Adipocyte (in vitro differentiated cells): ENCODE measurements around the gene TSPO.

Experiments
- DNase-seq: peaks from one replicate; pipeline ENCODE4 v3.0.0-alpha.2; 2015; ENCODE audit warnings: low read depth
- H3K27me3 ChIP-seq: replicated peaks from 2 replicates; pipeline ENCODE4 v1.7.0; 2013; ENCODE audit warnings: mild to moderate bottlenecking, low read length, moderate library complexity; ENCODE audit not compliant: control insufficient read depth, insufficient read depth
- H3K36me3 ChIP-seq: 2 replicates; pipeline ENCODE4 v1.7.0; 2013; ENCODE audit warnings: low read length, mild to moderate bottlenecking, moderate library complexity; ENCODE audit not compliant: control insufficient read depth, insufficient read depth, severe bottlenecking
- H3K4me1 ChIP-seq: 2 replicates; pipeline ENCODE4 v1.7.0; 2013; ENCODE audit warnings: mild to moderate bottlenecking, low read length, moderate library complexity; ENCODE audit not compliant: control insufficient read depth, insufficient read depth
- H3K4me3 ChIP-seq: 2 replicates; pipeline ENCODE4 v1.7.0; 2013; ENCODE audit warnings: mild to moderate bottlenecking, low read length, moderate library complexity
- H3K9ac ChIP-seq: 2 replicates; pipeline ENCODE4 v1.7.0; 2013; ENCODE audit warnings: mild to moderate bottlenecking, low read length, moderate library complexity
- H3K9me3 ChIP-seq: 2 replicates; pipeline ENCODE4 v1.7.0; 2013; ENCODE audit warnings: mild to moderate bottlenecking, low read length, moderate library complexity; ENCODE audit not compliant: control insufficient read depth

The TSPO gene

DNA sequence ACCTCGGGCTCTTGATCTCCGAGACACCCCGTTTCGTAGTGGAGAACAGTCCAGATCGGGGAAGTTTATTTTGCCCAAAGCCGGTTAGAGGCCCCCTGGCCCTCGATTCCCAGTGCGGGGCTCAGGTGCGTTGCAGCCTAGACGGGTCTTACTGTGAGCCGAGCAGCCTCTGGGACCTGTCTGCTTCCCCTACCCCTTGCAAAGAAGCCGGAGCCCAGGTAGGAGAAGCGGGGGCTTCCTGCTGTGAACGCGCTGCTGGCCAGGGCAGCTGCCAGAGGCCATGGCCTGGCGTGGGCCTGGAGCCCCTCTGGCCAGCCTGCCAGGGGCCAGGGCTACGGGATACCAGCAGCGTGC, 621 bp downstream of the TSPO start:
- H3K4me1 ChIP-seq, result peaks cover 22% of the 10 kb centered on the region
- H3K4me3 ChIP-seq, result peak overlapping the region; percentile 91
- H3K9me3 ChIP-seq, result no peaks in the 10 kb centered on the region
- H3K27me3 ChIP-seq, result no peaks in the 10 kb centered on the region
- H3K9ac ChIP-seq, result peak overlapping the region; percentile 96
- DNase-seq, result peak; percentile 7
- H3K36me3 ChIP-seq, result no peaks in the 10 kb centered on the region

DNA sequence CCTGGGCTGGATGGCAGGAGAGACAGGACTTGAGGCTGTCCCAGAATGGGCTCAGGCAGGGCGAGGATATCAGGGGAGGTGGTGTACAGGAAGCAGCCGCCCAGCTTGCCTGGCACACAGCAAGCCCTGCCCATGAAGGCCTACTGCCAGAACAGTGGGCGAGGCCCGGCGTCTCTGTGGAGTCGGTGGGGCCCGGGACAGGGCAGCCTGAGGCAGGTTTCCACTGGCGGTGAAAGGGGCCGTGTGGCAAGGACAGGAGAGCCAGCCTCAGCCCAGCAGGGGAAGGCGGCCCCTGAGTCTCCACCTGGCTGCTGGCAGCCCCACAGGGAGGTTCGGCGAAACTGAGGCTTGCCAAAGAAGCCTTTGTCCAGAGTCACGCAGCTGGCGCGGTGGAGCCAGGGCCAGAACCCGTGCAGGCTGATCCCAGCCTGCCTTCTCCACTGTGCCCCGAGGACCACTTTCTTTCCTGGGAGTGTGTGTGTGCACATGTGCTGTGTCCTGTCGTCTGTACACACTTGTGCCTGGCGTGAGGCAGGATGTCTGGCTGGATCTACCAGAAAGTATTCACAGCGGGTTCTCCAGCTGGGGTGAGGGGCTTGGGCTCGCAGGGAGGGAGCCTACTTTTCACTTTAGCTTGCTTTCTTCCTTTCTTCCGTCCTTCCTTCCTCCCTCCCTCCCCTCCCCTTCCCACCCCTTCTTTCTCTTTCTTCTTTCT, 1.2 kb downstream of the TSPO start:
- Histone ChIP-seq H3K36me3 (no peaks in the 10 kb centered on the region), H3K27me3 (no peaks in the 10 kb centered on the region), H3K9me3 (no peaks in the 10 kb centered on the region), H3K4me3 (peak overlapping the region; percentile 91), H3K4me1 (peaks cover 22% of the 10 kb centered on the region), H3K9ac (peak overlapping the region; percentile 96)
- peak; percentile 93 for DNase-seq

DNA sequence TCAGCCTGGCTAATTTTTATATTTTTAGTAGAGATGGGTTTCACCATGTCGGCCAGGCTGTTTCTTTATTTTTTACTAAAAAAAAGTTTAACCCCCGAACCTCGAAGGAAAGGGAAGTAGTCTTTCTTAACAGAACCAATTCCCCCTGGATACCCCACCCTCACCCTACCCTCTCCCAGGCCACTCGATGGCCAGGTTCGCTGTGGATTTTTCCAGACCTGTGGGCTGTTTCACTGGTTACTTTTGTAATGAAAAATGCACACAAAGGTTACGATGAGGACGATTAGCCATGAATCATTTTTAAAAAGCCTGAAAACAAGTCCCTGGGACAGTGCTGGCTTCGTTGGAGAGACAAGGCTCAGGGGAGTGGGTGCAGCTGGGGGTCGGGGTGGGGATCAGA, 2.5 kb downstream of the TSPO start:
- Histone ChIP-seq H3K9ac (peak overlapping the region; percentile 63), H3K36me3 (no peaks in the 10 kb centered on the region), H3K4me1 (peaks cover 36% of the 10 kb centered on the region), H3K9me3 (no peaks in the 10 kb centered on the region), H3K27me3 (no peaks in the 10 kb centered on the region), H3K4me3 (peak overlapping the region; percentile 64)
- DNase-seq, result peak; percentile 9

DNA sequence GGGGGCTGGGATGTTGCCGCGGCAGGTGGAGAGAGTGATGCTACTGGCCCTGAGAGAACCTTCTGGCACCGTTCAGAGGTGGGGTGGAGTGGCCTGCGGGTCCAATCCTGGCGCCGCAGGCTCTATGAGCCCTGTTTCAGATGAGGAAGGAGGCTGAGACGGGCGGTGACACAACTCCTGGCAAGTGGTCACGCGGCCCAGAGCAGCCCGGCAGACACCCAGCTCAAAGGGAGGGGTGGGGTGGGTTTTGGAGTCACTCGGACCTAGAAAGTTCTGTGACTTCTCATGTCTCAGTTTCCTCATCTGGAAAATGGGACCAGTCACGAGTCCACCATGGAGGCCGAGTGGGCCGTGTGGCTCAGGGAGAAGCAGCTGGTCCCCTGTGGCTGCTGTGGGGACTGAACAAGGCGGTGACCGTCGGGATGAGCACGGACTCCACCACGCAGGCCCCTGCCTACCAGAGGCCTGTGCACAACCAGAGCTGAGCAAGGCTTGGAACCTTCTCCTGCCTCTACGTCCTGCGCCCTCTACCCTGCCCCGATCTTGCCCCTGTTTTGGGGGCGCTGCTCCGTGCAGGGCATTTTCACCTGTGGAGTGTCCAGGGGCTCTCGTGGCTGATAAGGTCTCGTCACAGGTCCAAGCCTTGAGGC, 3.7 kb downstream of the TSPO start:
- Histone ChIP-seq H3K4me1 (peaks cover 47% of the 10 kb centered on the region), H3K9ac (no peak overlapping the region), H3K4me3 (peak overlapping the region; percentile 33), H3K27me3 (no peaks in the 10 kb centered on the region), H3K9me3 (no peaks in the 10 kb centered on the region), H3K36me3 (no peaks in the 10 kb centered on the region)
- no peak for DNase-seq

DNA sequence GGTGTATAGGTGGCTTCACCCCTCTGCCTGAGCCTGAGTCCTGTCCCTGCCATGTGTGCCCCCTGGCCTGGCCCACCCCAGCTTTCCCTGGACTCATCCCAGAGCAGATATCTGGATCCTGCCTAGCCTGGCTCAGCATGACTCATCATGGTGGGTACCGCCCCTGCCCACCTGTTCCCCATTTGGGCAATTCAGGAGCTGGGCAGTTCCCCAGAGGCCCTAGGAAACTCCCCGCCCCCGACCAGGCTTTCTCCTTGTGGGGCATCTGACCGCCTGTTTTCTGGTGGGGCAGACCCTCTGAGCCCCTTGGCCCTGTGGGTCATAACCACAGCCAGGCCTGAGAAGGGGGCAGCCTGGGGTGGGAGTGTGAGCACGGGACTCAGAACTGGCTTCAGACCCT, 4.4 kb downstream of the TSPO start:
- Histone ChIP-seq H3K4me3 (no peak overlapping the region), H3K9ac (no peak overlapping the region), H3K27me3 (no peaks in the 10 kb centered on the region), H3K9me3 (no peaks in the 10 kb centered on the region), H3K4me1 (peaks cover 47% of the 10 kb centered on the region), H3K36me3 (peaks cover 1% of the 10 kb centered on the region)
- peak; percentile 22 for DNase-seq

DNA sequence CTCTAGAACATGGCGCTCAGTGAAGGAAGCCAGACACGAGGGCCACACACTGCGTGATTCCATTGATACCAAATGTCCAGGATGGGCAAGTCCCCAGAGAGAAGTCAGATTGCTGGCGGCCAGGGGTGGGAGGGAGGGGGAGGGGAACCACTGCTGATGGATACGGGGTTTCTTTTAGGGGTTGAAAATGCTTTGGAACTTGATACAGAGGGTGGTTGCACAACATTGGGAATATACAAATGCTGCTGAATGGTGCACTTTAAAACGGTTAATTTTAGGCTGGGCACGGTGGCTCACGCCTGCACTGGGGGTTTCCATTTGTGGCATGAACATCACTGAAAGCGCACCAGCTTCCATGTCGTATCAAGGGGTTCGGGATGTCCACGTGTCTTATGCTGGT, 5.1 kb downstream of the TSPO start:
- Histone ChIP-seq H3K9ac (no peak overlapping the region), H3K9me3 (no peaks in the 10 kb centered on the region), H3K4me3 (no peak overlapping the region), H3K27me3 (no peaks in the 10 kb centered on the region), H3K4me1 (peaks cover 47% of the 10 kb centered on the region), H3K36me3 (peaks cover 5% of the 10 kb centered on the region)
- no peak for DNase-seq

DNA sequence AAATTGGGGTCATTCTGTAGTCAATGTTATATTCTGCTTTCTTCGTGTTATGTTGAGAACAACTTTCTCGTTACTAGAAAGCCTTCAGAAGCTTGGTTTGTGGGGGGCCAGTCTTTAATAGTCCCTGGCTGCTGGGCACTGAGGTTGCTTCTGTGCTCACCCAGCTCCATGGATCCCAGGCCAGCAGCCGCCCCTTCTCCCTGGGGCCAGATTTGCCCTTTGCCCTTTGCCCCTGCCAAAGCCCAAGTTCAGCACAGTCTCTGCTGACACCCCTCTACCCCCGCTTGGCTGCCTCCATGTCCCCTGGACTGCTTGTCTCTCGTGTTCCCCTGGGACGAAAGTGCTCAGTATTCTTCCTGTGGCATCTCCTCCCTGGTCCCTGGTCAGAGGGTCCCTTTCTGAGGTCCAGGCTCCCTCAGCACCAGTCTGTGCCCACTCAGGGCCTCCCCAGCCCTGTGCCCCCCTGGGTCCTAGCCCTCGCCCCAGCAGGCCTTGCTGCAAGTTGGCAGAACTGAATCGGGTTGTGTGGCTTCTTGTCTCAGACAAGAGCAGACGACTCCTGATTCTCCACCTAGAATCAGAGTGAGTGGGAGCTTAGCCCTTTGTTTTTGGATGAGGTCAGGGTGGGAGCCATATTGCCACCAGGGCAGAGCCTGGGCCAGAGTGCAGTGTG, 6.7 kb downstream of the TSPO start:
- H3K9me3 ChIP-seq, result no peaks in the 10 kb centered on the region
- H3K27me3 ChIP-seq, result no peaks in the 10 kb centered on the region
- H3K36me3 ChIP-seq, result peaks cover 13% of the 10 kb centered on the region
- no peak for DNase-seq
- peaks cover 40% of the 10 kb centered on the region for H3K4me1 ChIP-seq
- peak overlapping the region; percentile 39 for H3K9ac ChIP-seq
- H3K4me3 ChIP-seq, result no peak overlapping the region

DNA sequence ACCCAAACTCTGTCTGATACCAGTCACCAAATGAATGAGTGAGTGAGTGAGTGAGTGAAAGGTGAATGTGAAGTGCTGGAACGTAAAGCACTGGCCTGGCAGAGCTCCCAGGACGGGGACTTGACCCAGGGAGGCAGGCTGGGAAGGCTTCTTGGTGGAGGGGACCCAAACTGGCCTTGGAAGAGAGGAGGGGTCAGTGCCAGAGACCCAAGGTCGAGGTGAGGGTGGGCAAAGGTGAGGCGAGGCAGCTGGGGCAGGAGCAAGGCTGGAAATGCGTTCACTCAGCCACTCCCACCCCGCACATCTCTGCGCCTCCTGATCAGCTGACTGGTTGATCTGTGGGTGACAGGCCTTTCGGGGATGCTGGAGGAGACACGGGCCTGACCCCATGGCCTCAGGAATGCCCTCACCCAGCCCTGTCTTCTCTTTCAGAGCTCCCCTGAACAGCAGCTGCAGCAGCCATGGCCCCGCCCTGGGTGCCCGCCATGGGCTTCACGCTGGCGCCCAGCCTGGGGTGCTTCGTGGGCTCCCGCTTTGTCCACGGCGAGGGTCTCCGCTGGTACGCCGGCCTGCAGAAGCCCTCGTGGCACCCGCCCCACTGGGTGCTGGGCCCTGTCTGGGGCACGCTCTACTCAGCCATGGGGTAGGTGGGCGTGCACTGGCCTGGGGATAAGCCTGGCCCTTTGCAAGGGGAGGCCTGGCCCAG, 7.6 kb downstream of the TSPO start:
- Histone ChIP-seq H3K4me3 (no peak overlapping the region), H3K4me1 (peaks cover 46% of the 10 kb centered on the region), H3K9ac (no peak overlapping the region), H3K9me3 (no peaks in the 10 kb centered on the region), H3K36me3 (peaks cover 15% of the 10 kb centered on the region), H3K27me3 (no peaks in the 10 kb centered on the region)
- DNase-seq, result no peak

DNA sequence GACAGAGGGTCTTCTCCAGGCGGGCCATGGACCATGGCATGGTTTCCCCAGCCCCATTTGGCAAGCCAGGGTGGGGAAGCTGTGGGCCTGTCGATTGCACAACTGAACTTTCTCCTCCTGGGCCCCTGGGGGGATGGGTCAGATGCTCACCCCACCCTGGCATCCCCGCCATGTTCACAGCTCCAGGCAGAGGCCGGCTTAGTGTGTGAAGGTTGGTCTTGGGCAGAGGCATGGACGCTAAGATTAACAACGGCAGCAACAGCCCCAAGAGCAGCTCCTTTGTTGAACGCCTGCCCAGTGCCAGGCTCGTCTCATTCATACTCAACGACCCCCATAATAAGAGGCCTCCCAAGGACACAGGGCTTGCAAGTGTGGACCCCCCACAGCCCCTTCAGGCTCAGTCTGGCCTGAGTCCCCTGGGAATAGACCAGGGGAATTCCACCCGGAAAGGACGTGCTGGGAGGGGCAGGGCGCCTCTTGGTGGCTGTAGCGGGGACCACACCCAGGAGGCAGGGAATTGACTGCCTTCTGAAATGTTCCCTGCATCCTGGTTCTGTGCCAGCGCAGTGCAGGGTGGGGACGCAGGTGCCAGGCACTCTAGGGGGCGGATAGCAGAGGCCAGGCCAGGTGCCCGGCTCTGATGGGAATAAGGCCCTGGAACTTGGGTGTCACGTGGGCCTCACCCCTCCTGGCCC, 8.3 kb downstream of the TSPO start:
- DNase-seq, result peak; percentile 26
- H3K4me1 ChIP-seq, result peaks cover 46% of the 10 kb centered on the region
- H3K36me3 ChIP-seq, result peaks cover 15% of the 10 kb centered on the region
- H3K9me3 ChIP-seq, result no peaks in the 10 kb centered on the region
- H3K4me3 ChIP-seq, result no peak overlapping the region
- H3K9ac ChIP-seq, result no peak overlapping the region
- H3K27me3 ChIP-seq, result no peaks in the 10 kb centered on the region

DNA sequence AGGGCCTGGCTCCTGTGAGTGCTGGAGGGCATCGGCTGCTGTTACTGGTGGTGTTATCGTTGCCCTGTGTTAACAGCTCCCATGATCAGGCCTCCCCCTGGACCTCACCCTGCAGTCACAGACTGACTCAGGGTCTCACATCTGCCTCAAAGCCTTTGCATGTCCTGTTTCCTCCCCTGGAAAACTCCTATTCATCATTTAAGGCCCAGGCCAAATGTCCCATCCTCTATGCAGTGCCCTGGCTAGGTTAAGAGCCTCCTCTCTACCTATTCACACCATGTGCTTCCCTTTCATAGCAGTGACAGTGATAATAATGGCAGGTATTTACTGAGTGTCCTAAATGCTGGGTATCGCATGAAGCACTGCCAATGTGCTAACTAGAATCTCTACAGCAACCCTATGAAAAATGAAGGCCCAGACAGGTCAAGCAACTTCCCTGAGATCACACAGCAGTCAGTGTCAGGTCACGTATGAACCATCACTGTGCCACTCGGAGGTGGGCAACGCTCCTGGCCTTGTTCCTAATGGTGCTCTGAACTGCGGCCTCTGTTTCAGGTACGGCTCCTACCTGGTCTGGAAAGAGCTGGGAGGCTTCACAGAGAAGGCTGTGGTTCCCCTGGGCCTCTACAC, 9.3 kb downstream of the TSPO start:
- Histone ChIP-seq H3K4me1 (peaks cover 43% of the 10 kb centered on the region), H3K9me3 (no peaks in the 10 kb centered on the region)
- DNase-seq, result no peak

More for the DNA sequence above, 9.3 kb downstream of the TSPO start:
- Histone ChIP-seq H3K9ac (no peak overlapping the region), H3K4me3 (no peak overlapping the region), H3K36me3 (peaks cover 15% of the 10 kb centered on the region), H3K27me3 (no peaks in the 10 kb centered on the region)
